H9 (cell line): Measurements from ENCODE around the gene ACTRT3. TPM values are rescaled to one million over a fixed set of nuclear protein-coding genes. Genes with fewer than 3 reads are reported as not detected.

Experiments
- DNase-seq: peaks from one replicate; pipeline ENCODE4 v3.0.0-alpha.2; 2017
- H2AFZ ChIP-seq: one replicate; pipeline ENCODE4 v1.6.1; 2013; ENCODE audit warnings: mild to moderate bottlenecking, low read length, control low read depth, moderate library complexity
- H2AK5ac ChIP-seq: 2 replicates; pipeline ENCODE4 v1.6.1; 2013; ENCODE audit warnings: low read length, control low read depth, mixed read lengths; ENCODE audit not compliant: insufficient read length
- H2BK120ac ChIP-seq: one replicate; pipeline ENCODE4 v1.6.1; 2013; ENCODE audit warnings: low read depth, mild to moderate bottlenecking, low read length, control low read depth, inconsistent platforms; ENCODE audit not compliant: poor library complexity, severe bottlenecking
- H2BK12ac ChIP-seq: 2 replicates; pipeline ENCODE4 v1.6.1; 2013; ENCODE audit warnings: low read length, control low read depth, mixed read lengths, low read depth; ENCODE audit not compliant: insufficient read length
- H2BK15ac ChIP-seq: 2 replicates; pipeline ENCODE4 v1.6.1; 2013; ENCODE audit warnings: low read depth, low read length, control low read depth
- H2BK20ac ChIP-seq: one replicate; pipeline ENCODE4 v1.6.1; 2013; ENCODE audit warnings: low read depth, mild to moderate bottlenecking, low read length, control low read depth, inconsistent platforms; ENCODE audit not compliant: poor library complexity, severe bottlenecking
- H2BK5ac ChIP-seq: 2 replicates; pipeline ENCODE4 v1.6.1; 2013; ENCODE audit warnings: low read length, control low read depth, mixed read lengths; ENCODE audit not compliant: insufficient read length
- H3K14ac ChIP-seq: 2 replicates; pipeline ENCODE4 v1.6.1; 2013; ENCODE audit warnings: low read length, control low read depth; ENCODE audit not compliant: insufficient read depth
- H3K18ac ChIP-seq: 2 replicates; pipeline ENCODE4 v1.6.1; 2013; ENCODE audit warnings: low read depth, mild to moderate bottlenecking, mixed read lengths, low read length, control low read depth; ENCODE audit not compliant: insufficient read length
- H3K23ac ChIP-seq: 2 replicates; pipeline ENCODE4 v1.6.1; 2013; ENCODE audit warnings: low read length, control low read depth, mixed read lengths, low read depth; ENCODE audit not compliant: insufficient read length
- H3K23me2 ChIP-seq: 2 replicates; pipeline ENCODE4 v1.6.1; 2013; ENCODE audit warnings: low read depth, mild to moderate bottlenecking, mixed read lengths, low read length, control low read depth; ENCODE audit not compliant: insufficient read length, poor library complexity, severe bottlenecking
- H3K27ac ChIP-seq: 2 replicates; pipeline ENCODE4 v1.5.1; 2013; ENCODE audit warnings: low read length, control low read depth, mixed read lengths, low read depth; ENCODE audit not compliant: insufficient read length
- H3K27me3 ChIP-seq: 2 replicates; pipeline ENCODE4 v1.6.1; 2013; ENCODE audit warnings: low read length, control low read depth, inconsistent platforms; ENCODE audit not compliant: insufficient read depth
- H3K4ac ChIP-seq: 2 replicates; pipeline ENCODE4 v1.6.1; 2013; ENCODE audit warnings: low read depth, mild to moderate bottlenecking, control low read depth, inconsistent platforms, low read length, moderate library complexity
- H3K4me1 ChIP-seq: 2 replicates; pipeline ENCODE4 v1.6.1; 2013; ENCODE audit warnings: low read length, control low read depth, inconsistent platforms; ENCODE audit not compliant: insufficient read depth
- H3K4me2 ChIP-seq: 2 replicates; pipeline ENCODE4 v1.6.1; 2013; ENCODE audit warnings: low read length, control low read depth, mixed read lengths; ENCODE audit not compliant: insufficient read length, insufficient read depth
- H3K56ac ChIP-seq: 2 replicates; pipeline ENCODE4 v1.6.1; 2013; ENCODE audit warnings: low read depth, mild to moderate bottlenecking, mixed read lengths, low read length, control low read depth; ENCODE audit not compliant: insufficient read length
- H3K79me1 ChIP-seq: 2 replicates; pipeline ENCODE4 v1.6.1; 2013; ENCODE audit warnings: low read depth, mild to moderate bottlenecking, moderate library complexity, low read length, control low read depth, inconsistent platforms; ENCODE audit not compliant: insufficient read depth, poor library complexity, severe bottlenecking
- H3K79me2 ChIP-seq: 2 replicates; pipeline ENCODE4 v1.6.1; 2013; ENCODE audit warnings: low read length, control low read depth, inconsistent platforms; ENCODE audit not compliant: insufficient read depth
- H3K9ac ChIP-seq: 2 replicates; pipeline ENCODE4 v1.6.1; 2013; ENCODE audit warnings: low read length, control low read depth, mixed read lengths; ENCODE audit not compliant: insufficient read length; ENCODE audit errors: extremely low read depth
- H3K9me3 ChIP-seq: one replicate; pipeline ENCODE4 v1.6.1; 2013; ENCODE audit warnings: low read depth, low read length, inconsistent platforms; ENCODE audit not compliant: control insufficient read depth
- H3T11ph ChIP-seq: one replicate; pipeline ENCODE4 v1.6.1; 2013; ENCODE audit warnings: mild to moderate bottlenecking, low read length, control low read depth, inconsistent platforms
- H4K20me1 ChIP-seq: one replicate; pipeline ENCODE4 v1.6.1; 2013; ENCODE audit not compliant: control insufficient read depth, insufficient read length, insufficient read depth
- H4K5ac ChIP-seq: 2 replicates; pipeline ENCODE4 v1.6.1; 2013; ENCODE audit warnings: low read depth, mild to moderate bottlenecking, mixed read lengths, low read length, control low read depth; ENCODE audit not compliant: insufficient read length
- H4K8ac ChIP-seq: replicated peaks from 2 replicates; pipeline ENCODE4 v1.6.1; 2013; ENCODE audit warnings: low read length, control low read depth, mixed read lengths, low read depth; ENCODE audit not compliant: insufficient read length
- H4K91ac ChIP-seq: 2 replicates; pipeline ENCODE4 v1.6.1; 2013; ENCODE audit warnings: low read depth, mild to moderate bottlenecking, moderate library complexity, mixed read lengths, low read length, control low read depth; ENCODE audit not compliant: insufficient read length
- H3K27ac Mint-ChIP-seq, 3 experiments: 2 replicates in 2 of 3; 3 replicates in 1 of 3; pipeline ENCODE4 v1.8.0; 2020 to 2021; ENCODE audit warnings: mixed read lengths in 3 of 3, mild to moderate bottlenecking in 1 of 3, moderate library complexity in 1 of 3
- H3K27me3 Mint-ChIP-seq: 2 replicates; pipeline ENCODE4 v1.8.0; 2021; ENCODE audit warnings: low read depth, mild to moderate bottlenecking, moderate library complexity, mixed read lengths
- H3K36me3 Mint-ChIP-seq, 3 experiments: 2 replicates in 2 of 3; 3 replicates in 1 of 3; pipeline ENCODE4 v1.8.0; 2020 to 2021; ENCODE audit warnings: low read depth in 3 of 3, mixed read lengths in 3 of 3; ENCODE audit not compliant: insufficient read depth in 1 of 3
- H3K4me1 Mint-ChIP-seq, 2 experiments: 2 replicates each; pipeline ENCODE4 v1.8.0; 2020; ENCODE audit warnings: mixed read lengths in 2 of 2
- H3K4me3 Mint-ChIP-seq, 2 experiments: 2 replicates in 1 of 2; 3 replicates in 1 of 2; pipeline ENCODE4 v1.8.0; 2020 to 2021; ENCODE audit warnings: mild to moderate bottlenecking in 2 of 2, mixed read lengths in 2 of 2, moderate library complexity in 1 of 2
- H3K9me3 Mint-ChIP-seq, 2 experiments: 2 replicates in 1 of 2; 3 replicates in 1 of 2; pipeline ENCODE4 v1.8.0; 2020; ENCODE audit warnings: mild to moderate bottlenecking in 2 of 2, mixed read lengths in 2 of 2, moderate library complexity in 1 of 2
- WGBS: extraction: QIAGEN DNeasy Blood & Tissue Kit; methylation state at CpG from one replicate; pipeline ENCODE4 v1.1.7; 2013; ENCODE audit warnings: missing lambda C conversion rate, low lambda C conversion rate, mixed read lengths; ENCODE audit not compliant: insufficient read length; ENCODE audit errors: extremely low coverage; 5-methylcytosine and 5-hydroxymethylcytosine counted together
- total RNA-seq: library from RNA; stranded (reverse); gene quantifications from 2 replicates; pipeline ENCODE4 v1.2.1, GENCODE V29; 2021
- TF ChIP-seq, protein P1 (sequence below): fragments of 200-600 bp; sonication (generic); conservative IDR thresholded peaks from 3 replicates; pipeline ENCODE4 v1.8.0; 2021; ENCODE audit warnings: antibody characterized with exemption, mild to moderate bottlenecking

Gene ACTRT3
- total RNA-seq, 1 experiment from 2014 or later = 5.9 TPM

- no peaks in the 10 kb centered on the region; the same call in 1 of the 2 replicates for H3K27me3 Mint-ChIP-seq
- DNase-seq = no peak
- H3K23ac ChIP-seq = no peak overlapping the region
These were observed 8.9 kb downstream of the ACTRT3 start for GRCh38 chr3:169760479-169760878.

More at GRCh38 chr3:169760479-169760878, 8.9 kb downstream of the ACTRT3 start:
- Histone ChIP-seq H3K56ac (no peak overlapping the region), H4K91ac (no peak overlapping the region), H2BK12ac (no peak overlapping the region), H3K27ac (no peak overlapping the region), H3K18ac (no peak overlapping the region), H3K4me2 (no peak overlapping the region), H3K23me2 (peaks cover 5% of the 10 kb centered on the region), H2BK5ac (no peak overlapping the region), H2AFZ (no peak overlapping the region), H2BK20ac (no peak overlapping the region), H3T11ph (no peak overlapping the region), H3K4me1 (no peaks in the 10 kb centered on the region), H2BK120ac (no peak overlapping the region), H4K20me1 (no peaks in the 10 kb centered on the region), H3K4ac (no peak overlapping the region), H4K8ac (no peak overlapping the region), H3K79me2 (no peaks in the 10 kb centered on the region), H2AK5ac (no peak overlapping the region), H3K79me1 (no peaks in the 10 kb centered on the region), H4K5ac (no peak overlapping the region), H3K27me3 (no peaks in the 10 kb centered on the region), H3K14ac (no peak overlapping the region), H3K9me3 (no peaks in the 10 kb centered on the region), H3K9ac (no peak overlapping the region), H2BK15ac (no peak overlapping the region)
- Mint-ChIP-seq H3K4me1 (peaks cover 2 to 7% of the 10 kb centered on the region in 2 experiments; a peak in 3 of 4 replicates), H3K4me3 (no peak overlapping the region), H3K36me3 (peaks cover 0 to 6% (median 4%) of the 10 kb centered on the region in 3 experiments; a peak in 4 of 7 replicates), H3K27ac (no peak overlapping the region), H3K9me3 (peaks cover 10% of the 10 kb centered on the region in 2 experiments; a peak in 3 of 5 replicates)
- TF ChIP-seq, protein P1, sequence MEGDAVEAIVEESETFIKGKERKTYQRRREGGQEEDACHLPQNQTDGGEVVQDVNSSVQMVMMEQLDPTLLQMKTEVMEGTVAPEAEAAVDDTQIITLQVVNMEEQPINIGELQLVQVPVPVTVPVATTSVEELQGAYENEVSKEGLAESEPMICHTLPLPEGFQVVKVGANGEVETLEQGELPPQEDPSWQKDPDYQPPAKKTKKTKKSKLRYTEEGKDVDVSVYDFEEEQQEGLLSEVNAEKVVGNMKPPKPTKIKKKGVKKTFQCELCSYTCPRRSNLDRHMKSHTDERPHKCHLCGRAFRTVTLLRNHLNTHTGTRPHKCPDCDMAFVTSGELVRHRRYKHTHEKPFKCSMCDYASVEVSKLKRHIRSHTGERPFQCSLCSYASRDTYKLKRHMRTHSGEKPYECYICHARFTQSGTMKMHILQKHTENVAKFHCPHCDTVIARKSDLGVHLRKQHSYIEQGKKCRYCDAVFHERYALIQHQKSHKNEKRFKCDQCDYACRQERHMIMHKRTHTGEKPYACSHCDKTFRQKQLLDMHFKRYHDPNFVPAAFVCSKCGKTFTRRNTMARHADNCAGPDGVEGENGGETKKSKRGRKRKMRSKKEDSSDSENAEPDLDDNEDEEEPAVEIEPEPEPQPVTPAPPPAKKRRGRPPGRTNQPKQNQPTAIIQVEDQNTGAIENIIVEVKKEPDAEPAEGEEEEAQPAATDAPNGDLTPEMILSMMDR = no peak
- WGBS = no CpG with 5 or more reads among the region's 4 CpGs
